ENCODE measurements around the gene ELF2.
"Not testable (repeated sequence)": the region's sequence is repeated elsewhere in the genome, so short reads cannot be mapped to it uniquely, and the experiment has no call there.

Gene ELF2

GRCh38 chr4:139137763-139138162 is 39.3 kb downstream of the ELF2 start:
- DNase-seq = no peak

DNA sequence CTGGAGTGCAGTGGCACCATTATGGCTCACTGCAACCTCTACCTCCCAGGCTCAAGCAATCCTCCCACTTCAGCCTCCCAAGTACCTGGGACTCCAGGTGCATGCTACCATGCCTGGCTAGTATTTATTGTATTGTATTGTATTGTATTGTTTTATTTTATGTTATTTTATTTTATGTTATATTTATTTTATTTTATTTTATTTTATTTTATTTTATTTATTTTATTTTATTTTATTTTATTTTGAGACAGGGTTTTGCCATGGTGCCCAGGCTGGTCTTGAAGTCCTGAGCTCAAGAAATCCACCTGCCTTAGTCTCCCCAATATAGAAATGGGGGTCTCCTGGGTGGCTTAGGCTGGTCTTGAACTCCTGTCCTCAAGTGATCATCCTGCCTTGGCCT is 42.6 kb downstream of the ELF2 start:
- no peak for DNase-seq

DNA sequence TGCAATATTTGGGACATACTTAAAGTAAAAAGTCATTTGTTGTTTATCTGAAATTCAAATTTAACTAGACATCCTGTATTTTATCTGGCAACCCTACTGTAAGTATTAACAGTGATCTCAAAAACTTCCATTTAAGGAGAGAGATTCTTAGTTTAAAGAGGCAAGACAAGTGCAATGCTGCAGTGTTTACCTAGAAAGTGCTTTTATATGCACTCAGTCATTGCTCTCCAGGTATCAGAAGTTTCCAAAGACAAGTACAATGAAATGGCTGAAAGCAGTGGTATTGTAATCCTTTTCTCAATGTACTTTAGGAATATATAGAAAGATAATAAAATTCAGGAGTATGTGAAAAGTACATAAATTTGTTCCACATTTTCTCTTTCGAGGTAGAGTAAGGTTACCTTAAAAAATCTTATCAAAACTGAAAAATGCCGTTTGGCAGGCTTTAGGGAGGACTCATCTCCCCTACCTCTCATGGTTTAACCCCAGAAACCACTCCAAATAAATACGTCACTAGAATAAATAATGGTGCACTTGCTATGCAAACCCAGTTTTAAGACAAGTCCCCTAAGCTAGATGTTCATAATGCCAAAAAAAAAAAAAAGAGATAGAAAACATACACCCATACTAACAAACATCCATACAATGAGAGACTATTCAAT is 45.7 kb downstream of the ELF2 start:
- DNase-seq = no peak

DNA sequence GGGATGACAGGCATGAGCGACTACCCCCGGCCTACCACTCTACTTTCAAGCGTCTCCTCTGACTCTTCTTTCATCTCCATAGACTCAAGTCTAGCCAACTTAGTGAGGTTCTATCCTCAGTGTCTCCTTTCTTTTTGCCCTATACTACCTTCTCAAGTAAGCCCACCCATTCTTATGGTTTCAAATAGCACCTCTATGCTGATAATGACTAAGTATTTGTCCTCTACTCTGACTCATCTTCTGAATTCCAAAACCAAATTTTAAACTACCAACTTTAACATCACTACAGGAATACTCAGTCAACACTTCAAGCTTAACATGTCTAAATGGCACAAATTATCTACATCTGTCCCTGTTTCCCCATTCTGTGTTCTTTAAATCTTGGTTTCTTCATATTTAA is 47.8 kb downstream of the ELF2 start:
- no peak for DNase-seq

- no peak for DNase-seq
Observed at GRCh38 chr4:139126898-139127297, 50.1 kb downstream of the ELF2 start.

DNA sequence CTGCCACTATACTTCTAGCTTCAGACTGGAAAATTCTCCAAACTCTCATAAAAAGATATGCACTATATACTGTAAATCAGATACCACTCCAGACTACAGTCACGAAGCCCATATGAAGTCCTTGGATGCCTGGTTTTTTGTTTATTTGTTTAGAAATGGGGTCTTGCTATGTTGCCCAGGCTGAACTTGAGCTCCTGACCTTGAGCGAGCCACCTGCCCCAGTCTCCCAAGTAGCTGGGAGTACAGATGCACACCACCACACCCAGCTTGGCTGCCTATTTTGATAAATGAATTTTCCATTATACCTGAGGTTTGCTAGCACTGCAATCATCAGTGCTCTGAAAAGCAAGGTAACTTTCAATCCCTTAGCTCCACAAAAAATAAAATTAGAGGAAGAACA is 53.1 kb downstream of the ELF2 start:
- no peak for DNase-seq

- no peak for DNase-seq
Observed at GRCh38 chr4:139118365-139118764, 58.7 kb downstream of the ELF2 start.

DNA sequence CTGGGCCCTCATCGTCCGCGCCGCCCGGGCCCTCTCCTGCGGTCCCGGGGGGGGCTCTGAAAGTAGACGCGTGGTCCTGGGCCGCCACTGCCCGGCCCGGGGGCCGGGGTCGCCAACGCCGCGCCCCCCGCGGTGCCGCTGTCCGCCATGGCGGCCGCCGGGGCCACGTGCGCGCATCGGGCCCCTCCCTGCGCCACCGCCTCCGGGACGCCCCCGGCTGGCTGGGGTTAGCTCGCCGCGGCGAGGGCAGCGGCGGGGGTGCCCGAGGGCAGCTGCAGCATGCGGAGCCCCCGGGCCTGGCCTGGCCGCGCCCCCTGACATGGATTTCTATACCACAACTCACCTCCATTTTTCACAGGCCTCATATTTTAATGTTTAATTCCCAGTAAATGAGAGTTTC is 61.8 kb downstream of the ELF2 start:
- DNase-seq = no peak

DNA sequence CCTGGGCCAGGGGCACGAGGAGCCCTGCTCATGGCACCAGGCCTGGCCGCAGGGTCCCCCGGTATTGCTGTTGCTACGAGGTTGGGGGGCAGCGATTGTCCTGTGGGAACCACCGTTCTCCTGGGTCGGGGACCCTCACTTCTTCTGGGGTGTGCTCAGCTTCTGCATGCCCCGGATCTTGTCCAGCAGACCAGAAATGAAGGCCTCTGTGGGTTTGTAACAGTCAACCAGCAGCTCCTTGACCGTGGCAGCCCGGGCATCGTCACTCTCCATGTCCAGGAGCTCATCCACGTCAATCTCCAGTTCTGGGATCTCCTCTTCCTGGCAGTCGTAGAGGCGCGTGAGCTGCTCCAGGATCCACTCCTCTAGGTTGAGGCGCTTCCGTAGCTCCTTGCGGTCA is 62.2 kb downstream of the ELF2 start:
- not testable (repeated sequence) for DNase-seq

GRCh38 chr4:139112650-139113049 is 64.4 kb downstream of the ELF2 start:
- DNase-seq = no peak

- no peak for DNase-seq
Observed at GRCh38 chr4:139108567-139109128, 68.4 kb downstream of the ELF2 start.

- DNase-seq = peak; percentile 64
Observed at GRCh38 chr4:139099366-139099982, 77.5 kb downstream of the ELF2 start.

DNA sequence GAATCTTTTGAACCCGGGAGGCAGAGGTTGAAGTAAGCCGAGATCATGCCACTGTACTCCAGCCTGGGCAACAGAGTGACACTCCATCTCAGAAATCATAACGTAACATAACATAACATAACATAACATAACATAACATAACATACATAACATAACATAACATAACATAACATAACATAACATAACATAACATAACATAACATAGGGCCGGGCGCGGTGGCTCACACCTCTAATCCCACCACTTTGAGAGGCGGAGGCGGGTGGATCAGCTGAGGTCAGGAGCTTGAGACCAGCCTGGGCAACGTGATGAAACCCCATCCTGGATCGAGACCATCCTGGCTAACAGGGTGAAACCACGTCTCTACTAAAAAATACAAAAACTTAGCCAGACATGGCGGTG is 84.7 kb downstream of the ELF2 start:
- no peak for DNase-seq

DNA sequence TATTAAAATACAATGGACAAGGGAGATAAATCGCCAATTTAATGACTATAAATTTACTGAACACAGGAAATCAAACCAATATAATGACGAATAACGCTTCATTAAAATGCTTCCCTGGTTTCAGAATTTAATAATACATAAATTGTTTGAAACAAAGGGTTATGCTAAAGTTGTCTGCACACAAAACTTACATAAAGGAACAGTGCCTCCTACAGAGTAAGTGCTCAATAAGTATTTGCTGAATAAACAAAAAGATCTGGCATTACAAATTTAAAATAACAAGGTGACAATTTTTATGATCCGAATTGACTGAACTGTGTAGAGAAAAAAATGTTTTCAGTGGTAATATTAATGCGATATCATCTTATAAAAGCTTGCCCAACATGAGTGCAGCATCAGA is 91.9 kb downstream of the ELF2 start:
- no peak for DNase-seq

DNA sequence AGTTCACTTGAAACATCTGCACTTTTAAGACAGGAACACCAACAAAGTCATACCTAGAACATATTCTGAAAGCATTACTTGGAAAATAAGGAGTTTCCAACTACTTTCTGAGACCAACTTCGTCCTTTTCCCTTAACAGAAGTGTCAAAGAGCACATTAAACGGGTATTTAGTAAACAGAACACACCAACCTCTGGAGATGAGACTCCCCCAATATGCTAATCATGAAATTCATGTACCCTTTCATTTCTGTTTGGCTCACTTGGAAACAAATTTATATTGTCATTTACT is 92.3 kb downstream of the ELF2 start:
- no peak for DNase-seq

- DNase-seq = peak; percentile 81
Observed at GRCh38 chr4:139083956-139084803, 92.8 kb downstream of the ELF2 start.

DNA sequence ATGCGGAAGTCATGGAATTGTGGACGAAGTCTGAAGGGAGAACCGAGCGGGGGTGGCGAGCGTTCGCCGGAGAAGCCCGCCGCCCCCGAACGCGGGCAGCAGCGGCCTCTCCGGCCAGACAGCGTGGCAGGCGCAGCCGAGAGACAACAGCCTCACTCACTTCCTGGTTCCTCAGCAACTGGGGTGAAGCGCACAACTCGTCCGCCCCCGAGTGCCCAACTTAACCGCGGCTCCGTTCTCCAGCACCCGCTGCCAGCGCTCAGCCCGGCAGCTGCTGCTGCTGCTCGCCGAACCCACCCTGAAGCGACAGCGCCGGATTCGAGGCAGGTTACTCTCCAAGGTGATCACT is 93.4 kb downstream of the ELF2 start:
- peak; percentile 68 for DNase-seq

DNA sequence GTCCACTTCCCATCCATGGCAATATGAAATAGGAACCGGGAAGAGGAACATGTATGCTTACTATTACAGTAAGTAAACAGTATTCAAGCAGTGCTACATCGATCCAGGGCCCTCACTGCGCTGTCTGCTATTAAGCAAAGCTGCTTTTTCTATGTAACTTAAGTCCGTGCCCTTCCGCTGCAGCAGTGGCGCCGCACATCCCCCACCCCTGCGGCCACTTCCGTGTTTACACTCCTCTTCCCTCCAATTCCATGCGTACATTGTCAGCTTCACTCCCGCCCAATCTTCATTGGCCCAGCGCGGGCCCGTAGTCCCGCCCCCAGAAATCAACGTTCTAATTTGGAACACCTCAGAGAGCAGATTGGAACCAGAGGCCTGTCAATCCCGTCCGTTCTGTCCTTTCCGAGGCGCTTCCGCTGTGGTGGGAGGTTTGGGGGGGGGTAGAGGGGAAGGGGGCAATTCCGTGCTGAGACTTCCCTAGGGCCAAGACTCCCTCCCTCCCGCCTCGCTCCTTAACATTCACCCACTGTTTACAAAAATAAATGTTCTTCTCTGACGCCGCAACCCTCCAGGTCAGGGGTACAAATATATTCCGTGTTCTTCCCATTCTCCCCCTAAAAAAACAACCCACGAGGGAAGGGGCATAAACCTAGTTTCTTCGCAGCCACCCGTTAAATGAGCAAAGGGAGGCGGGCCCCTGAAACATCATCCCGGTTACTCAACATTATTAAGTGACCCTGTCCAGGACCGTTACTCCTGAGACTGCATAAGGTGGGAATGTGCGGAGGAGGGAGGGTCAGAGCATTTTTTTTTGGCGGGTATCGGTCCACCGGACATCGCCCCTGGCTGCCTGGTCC is 94.0 kb downstream of the ELF2 start:
- DNase-seq = peak; percentile 84

- DNase-seq = no peak
Observed at GRCh38 chr4:139078926-139079325, 98.1 kb downstream of the ELF2 start.

- no peak for DNase-seq
Observed at GRCh38 chr4:139077567-139078355, 99.3 kb downstream of the ELF2 start.

DNA sequence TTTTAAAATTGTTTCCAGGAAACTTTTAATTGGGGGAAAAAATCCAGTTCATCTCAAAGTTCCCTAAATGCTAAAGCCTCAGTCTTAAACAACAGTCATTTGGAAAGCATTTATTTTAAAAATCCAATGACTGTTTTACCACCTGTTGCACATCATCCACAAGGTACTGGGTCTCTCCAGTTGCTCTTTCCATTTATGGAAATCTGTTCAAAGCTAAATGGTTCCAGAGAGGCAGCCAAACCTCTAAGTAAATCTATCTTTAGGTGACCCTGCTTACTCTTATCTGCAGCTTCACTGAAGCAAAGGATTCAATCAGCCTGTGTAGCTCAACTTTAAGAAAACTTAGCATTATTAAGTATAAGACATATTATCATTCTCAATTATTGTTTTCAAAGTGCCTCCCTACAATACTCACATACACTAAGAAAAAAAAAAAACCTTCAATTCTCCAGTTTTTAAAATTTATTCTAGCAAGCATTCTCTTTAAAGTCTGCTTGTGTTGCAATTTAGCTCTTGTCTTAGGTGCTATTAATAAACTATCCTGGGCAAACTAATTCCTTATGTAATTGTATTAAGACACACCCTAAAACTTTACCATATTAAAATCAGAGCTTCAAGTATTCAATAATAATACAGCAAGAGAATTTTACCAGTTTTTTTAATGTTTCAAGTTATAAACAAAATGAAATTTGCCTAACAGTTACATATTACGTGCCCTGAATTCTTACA is 100.8 kb downstream of the ELF2 start:
- DNase-seq = no peak

DNA sequence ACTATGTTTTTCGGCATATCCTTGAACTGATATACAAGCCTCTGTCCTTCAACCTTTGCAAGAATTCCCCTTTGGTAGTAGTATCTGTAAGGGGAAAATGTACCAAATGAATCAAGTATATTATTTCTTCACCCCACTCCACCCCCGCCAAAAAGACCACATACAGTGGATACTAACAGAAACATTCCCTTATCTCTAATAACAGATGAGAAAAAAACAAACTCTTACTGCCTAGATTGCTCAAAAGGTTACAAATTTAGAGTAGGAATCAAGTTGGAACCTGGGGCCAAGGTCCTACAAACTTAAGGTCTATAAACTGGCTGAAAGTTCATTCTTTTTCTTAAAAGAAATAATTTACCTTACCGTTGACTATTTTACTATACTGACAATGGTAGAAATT is 116.4 kb downstream of the ELF2 start:
- no peak for DNase-seq
